ENCODE results near the gene GSN.
A peak's percentile ranks its signal among the peaks of the same experiment; 100 is the strongest.

Gene GSN

DNA sequence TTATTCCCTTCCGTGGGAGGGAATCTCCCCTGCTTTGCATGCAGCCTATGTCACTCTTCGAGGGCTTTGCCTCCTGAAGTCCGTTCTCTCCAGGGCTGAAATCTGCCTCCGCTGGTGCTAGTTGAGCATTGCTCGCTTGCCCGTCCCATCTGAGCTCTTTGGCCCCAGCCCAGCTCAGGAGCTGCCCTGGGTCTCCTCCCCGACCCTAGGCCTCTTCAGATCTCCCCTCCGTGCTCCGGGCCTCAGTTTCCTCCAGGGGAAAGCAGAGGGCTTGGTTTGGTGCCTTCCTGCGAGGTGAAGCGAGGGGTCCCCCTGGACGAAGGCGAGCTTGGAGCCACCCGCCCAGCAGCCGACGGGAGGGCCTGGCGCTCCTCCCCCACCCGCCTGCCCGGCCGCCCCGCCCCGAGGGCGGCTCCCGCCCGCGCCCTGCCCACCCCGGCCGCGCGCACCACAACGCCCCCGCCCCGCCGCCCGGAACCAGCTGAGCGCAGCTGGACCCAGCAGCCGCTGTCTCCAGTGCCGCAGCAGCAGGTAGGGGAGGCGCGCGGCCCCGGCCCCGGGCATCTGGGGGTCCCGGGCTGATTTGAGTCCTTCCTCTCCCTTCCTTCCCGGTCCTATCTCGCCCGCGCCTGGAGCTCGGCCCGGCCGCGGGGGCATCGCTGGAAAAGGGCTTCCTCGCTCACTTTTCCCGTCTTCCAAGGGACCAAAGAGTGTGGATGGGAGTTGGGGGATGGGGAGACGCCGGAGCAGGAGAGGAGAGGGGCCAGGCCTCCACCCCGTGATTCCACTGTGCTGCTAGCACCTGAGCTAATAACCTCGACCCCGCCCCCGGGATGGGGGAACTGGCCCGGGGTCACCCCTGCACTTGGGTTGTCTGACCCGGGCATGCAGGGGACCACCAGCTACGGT lies at the start of gene GSN:
Gene GSN, plus strand, starts transcription at position 474 of the 909 bp plus-strand sequence. CDS start 33,810 bp downstream, outside the sequence.
- peak; percentile 46 for DNase-seq

DNA sequence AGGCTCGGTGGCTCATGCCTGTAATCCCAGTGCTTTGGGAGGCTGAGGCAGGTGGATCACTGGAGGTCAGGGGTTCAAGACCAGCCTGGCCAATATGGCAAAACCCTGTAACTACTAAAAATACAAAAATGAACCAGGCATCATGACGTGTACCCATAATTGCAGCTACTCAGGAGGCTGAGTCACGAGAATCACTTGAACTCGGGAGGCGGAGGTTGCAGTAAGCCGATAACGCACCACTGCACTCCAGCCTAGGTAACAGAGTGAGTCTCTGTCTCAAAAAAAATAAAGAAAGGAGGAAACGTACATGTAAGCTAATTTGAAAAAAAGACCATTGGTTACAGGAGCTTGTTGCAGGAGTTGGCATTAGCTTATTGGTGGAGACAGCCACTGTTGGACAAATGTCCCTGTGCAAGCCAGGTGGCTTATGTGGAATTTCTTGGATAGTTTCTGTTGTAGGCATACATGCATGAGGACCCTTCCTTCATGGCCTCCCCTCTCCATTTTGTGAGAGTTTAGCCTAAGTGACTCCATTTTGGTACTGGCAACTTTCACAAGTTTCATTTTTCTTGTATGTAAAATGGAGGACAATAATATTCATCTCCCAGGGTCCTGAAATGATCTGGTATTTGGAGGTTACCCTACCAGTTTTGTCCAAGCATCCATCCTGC lies 49.5 kb upstream of the GSN start:
- DNase-seq: no peak

DNA sequence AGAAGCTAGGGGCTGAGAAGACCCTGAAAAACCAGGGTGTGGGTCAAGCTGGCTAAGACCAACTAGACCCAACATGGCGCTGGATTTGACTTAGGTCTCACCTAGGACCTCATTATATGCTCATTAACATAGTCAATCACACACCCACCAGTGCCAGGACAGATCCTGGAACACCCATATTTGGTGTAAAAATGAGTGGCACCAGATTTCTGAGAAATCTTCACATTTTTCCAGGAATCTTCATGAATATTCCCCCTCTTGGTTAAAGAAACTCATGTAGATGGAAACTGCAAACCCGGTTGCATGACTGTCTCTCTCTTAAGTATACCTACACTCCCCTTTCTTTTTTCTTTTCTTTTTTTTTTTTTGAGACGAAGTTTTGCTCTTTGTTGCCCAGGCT lies 48.4 kb upstream of the GSN start:
- DNase-seq: no peak

DNA sequence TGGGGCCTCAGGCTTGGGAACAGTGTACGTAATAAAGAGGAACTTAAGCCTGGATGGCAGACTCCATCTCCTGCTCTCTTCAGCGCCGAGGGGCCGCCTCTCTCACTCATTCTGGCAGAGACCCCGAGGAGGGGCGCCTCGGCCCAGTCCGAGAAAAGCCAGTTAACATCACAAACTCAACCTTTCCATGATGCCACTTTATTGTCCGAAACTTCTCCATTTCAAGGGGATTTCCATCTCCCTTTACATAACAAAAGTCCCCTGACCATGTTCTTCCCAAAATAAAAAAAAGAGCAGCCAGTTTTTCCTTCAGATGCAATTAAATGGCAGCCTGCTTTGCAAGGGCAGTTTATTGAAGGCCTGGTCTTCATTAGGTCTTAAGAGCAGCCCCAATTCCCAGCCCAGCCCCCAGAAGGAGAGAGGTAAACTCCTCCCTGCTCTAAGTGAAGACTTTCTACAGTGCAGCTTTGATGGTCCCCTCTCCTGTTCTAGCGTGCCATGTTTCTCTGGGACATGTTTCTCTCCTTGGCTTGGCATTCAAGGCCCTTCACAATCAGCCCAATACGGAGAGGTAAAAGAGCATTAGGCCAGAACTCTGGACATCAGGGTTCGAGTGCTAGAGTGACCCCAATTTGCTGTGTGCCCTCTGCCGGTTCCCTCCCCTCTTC lies 46.8 kb upstream of the GSN start:
- DNase-seq: no peak

DNA sequence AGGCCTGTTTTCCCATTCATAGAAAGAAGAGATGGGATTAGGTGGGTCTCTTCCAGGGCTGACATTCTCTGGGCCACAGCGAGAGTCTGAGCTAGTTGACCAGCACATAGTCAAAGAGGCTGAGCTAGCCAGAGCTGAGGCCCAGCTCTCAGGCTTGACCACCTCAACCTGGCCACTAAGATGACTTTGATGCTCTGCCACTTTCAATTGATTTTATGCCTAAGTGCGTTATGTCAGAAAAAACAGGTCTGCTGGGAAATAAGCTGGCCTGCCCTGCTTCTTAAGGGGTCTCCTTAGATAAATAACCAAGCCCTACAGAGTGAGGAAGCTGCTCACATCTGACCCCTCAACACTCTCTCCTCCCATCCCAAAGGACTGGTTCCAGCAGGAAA lies 46.3 kb upstream of the GSN start:
- DNase-seq: no peak

DNA sequence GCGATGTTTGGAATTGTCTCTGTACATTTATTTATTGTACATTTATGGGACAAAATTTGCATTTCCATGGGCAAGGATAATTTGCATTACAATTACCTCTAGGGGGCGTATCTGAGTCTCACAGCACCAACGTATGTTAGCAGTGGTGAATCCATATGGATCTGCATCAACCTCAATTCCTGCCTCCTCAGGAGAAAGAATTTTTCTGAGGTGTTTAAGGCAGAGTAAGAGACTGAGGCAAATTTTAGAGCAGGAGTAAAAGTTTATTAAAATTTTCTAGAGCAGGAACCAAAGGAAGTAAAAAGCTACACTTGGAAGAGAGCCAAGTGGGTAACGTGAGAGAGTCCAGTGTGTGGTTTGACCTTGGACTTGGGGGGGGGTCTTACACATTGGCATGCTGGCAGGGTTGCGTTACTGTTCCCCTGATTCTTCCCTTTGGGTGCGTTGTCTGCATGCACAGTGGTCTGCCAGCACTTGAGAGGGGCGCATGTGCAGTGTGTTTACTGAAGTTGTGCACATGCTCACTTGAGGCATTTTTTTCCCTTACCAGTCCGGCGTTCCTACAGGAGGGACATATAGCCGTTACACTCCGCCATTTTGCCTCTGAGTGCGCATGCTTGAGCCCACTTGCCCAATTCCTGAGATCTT lies 45.3 kb upstream of the GSN start:
- DNase-seq: peak; percentile 41

DNA sequence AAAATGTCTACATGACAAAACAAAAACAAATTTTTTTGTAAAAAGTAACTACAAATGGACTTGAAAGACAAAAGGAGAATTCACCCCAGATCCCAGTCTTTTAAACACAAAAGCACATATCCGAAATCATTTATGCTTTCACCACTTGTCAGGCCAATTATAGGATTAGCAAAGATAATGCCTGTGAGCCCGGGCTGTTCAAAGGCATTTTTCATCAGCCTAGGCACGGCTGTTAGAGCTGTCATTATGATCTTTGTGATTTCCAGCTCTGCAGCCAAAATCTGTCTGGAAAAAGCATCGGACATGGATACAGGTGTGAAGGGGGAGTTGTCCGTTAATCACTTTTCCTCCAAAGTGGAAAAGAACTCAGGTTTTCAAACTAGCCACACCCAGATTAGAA lies 42.7 kb upstream of the GSN start:
- no peak for DNase-seq

DNA sequence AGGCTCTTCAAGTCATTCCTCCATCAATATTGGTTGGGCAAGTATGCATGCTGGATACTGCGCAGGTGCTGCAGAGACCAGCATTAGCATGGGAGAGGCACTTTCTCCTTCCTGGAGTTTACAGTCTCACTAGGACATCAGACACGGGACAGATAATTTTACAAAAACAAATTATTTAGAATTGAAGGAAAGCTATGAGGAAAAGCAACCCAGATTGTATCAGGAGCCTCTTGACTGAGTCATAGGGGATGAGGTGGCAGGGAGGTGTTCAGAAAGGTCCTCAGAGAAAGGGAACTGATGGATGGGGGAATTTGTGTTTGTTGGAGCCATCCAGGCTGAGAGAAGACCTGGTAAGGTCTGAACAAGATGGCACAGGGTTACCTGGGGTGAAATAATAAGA lies 41.8 kb upstream of the GSN start:
- no peak for DNase-seq

DNA sequence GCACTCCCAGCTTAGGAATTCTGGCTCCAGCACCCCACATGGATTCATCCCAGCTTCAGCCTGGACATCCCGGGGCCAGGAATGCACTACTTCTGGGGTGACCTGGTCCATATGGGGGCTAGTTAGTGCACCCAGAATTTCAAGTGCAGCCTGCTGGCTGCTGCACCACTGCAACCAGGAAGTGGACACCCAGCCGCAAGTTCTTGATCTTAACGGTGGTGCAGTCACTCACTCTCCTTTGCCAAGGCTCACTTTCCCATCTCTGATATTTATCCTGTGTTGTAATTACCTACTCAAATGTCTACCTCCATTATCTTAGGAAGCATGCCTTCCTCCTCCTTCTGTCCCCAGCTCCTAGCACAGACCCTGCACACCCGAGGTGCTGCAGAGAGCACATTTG lies 40.1 kb upstream of the GSN start:
- no peak for DNase-seq

DNA sequence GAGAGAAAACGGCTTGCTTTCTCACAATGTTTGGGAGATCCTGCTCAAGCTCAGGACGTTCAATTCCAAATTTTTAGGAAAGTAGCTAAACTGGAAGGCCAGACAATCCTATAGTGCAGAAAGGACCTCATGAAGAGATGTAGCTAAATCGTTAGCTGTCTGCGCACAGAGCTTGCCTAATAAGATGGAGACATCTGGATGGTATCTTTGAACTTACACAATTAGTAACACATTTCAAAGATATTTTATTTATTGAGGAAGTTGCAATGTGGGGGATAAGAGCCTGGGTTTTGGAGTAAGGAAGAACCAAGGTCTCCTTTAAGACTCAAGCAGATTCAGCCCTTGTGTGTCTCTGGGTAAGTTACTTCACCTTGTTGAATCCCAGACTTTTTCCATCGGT lies 37.7 kb upstream of the GSN start:
- no peak for DNase-seq

DNA sequence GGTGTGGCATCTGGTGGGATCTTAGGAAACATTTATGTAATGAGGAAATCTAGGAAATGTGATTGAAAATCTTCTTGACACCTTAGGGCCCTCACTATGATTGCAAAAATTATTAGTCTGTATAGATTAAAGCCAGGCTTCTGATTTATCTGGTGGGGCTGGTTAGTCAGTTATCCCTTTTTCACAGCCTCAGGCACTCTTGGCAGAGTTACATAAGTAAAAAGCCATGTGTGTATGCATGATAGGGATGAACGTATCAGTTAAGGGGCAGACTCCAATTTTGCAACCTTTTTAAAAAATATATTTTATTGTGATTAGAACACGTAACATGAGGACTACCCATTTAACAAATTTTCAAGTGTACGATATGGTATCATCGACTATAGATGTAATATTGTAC lies 35.7 kb upstream of the GSN start:
- no peak for DNase-seq

DNA sequence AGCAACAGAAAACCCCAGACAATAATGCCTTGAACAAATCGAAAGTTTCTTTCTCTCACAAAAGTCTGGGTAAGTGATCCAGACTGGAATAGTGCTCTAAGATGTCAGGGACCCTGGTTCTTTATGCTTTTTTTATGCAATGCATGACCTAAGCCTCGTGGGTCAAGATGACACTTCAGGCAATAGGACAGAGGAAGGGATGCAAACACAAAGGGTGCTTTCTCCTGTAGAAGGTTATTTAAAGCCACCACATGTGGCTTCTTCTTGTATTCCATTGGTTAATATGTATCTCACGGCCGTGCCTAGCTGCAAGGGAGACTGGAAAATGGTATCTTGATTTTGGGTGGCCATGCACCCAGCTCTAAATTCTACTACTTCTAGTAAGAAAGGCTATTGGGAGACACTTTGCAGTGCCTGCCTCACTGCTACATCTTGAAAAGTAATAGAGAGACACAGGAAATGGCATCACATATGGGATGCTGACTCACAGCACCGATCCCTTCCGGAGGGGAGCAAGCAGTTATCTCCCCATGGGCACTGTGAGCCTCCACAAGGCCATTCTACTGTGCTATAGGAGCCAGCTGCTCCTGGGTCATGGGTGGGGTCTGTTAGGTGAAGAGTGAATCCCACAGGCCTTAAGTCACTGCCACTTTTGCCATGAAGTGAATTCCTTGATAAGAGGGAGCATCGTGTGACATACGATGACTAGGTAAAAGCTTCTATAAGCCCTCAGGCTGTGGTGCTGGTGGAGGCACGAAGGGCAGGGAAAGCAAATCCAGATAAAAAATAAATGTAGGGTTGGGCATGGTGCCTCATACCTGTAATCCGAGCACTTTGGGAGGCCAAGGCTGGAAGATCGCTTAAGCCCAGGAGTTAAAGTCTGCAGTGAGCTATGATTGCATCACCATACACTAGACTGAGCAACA lies 33.8 kb upstream of the GSN start:
- DNase-seq: no peak

DNA sequence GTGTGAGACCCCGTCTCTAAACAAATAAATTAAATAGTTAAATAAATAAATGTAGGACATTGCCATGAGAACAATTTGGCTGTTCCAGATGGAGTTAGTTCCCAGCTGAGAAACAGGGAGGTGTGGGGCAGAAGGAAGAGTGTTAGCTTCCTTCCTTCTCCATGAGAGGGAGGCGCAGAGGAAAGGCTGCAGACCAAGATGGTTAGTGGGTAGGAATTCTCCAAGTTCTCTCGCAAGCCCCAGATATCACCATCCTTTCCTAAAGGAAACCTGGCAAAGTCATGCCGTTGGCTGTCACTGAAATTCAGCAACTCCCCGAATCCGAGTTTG lies 33.2 kb upstream of the GSN start:
- DNase-seq: no peak

DNA sequence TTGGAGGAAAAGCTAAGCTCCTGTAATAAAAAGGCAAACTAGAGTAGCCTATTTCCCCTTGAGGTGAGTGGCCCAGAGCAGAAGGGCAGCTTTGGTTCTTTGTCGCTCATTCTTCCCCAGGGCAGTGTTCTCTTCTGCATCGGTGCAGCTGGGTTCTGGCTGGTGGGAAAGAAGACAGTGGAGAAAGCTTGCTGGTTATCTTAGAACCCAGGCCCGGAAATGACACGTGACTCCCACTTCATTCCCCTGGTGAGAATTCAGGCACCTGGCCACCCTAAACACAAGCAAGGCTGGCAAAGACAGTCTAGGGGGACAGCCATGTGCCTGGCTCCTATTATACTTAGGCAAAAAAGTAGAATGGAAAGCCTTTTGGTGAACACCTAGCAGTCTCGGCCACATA lies 32.5 kb upstream of the GSN start:
- no peak for DNase-seq

DNA sequence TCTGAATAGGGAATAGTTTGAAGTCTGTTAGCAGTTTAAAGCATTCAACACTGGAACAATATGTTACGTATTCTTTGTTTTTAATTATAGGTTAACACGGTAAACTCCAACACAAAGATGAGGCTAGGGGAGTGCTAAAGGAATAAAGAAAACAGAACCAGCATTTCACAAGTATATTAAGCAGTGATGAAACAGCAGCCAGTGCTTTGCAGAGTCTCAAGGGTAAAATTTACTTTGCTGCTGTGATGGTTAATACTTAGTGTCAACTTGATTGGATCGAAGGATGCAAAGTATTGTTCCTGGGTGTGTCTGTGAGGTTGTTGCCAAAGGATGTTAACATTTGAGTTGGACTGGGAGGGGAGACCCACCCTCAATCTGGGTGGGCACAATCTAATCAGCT lies 30.0 kb upstream of the GSN start:
- no peak for DNase-seq

DNA sequence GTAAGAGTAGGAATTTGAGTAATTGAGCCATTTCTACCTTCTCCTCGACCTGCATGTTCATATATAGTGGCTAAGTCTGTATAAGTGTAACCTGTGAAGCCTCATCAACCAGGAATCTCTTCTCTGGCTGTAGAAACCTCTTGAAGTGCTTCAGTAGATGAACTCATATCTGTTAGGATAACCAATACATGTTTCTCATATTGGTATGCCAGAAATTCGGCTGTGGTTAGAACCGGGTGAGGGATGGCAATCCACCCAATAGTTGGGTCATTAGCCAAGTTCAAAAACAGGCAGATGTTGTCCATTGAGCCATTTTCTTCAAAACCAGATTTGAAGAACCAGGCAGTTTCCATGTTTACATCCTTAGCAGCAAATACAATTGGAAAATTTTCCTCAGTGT lies 28.9 kb upstream of the GSN start:
- DNase-seq: no peak

DNA sequence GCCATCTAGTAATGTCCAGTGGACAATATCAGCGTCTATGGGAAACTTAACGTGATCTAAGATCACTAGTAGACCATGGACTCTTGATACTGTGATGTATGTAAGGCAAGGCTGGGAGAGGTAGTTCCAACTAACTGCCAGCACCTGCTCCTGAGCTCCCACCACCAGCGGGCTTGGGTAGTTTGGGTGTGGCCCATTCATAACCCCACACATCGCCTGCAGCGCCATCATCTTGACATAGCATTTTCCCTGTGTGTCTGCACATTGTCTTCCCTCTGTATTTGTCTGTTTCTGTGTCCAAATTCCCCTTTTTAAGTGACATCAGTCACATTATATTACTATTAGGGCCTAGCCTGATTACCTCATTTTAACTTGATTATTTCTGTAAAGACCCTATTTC lies 28.1 kb upstream of the GSN start:
- DNase-seq: no peak

DNA sequence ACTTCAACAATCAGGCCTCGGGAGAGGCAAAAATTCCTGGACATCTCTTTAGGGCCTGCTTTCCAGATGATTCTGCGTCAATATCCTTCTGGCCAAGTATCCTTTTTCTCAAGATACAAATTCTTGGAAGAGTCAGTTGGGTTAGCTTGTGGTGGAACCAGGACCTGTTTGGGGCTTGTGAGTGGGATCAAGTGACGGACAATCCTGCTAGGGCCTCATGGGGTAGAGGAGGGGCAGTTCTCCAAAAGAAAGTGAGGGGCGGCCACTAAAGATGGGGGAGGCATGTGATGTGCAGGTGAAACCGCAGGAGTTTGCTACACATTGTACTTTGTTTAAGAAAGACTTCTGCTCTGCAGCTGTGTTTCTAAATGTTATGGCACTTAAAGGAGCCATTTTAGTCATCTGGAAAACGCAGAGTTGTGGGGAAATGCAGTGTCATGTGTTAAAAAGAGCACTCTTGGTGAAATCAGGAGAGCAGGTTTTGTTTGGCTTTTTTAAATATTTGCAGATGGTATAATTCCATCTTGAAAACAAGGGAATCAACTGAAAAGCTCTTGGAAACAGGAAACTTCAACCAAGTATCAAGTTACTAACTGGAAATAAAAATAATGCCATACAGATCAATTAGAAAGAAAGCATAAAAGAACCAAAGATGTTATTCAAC lies 27.4 kb upstream of the GSN start:
- no peak for DNase-seq

DNA sequence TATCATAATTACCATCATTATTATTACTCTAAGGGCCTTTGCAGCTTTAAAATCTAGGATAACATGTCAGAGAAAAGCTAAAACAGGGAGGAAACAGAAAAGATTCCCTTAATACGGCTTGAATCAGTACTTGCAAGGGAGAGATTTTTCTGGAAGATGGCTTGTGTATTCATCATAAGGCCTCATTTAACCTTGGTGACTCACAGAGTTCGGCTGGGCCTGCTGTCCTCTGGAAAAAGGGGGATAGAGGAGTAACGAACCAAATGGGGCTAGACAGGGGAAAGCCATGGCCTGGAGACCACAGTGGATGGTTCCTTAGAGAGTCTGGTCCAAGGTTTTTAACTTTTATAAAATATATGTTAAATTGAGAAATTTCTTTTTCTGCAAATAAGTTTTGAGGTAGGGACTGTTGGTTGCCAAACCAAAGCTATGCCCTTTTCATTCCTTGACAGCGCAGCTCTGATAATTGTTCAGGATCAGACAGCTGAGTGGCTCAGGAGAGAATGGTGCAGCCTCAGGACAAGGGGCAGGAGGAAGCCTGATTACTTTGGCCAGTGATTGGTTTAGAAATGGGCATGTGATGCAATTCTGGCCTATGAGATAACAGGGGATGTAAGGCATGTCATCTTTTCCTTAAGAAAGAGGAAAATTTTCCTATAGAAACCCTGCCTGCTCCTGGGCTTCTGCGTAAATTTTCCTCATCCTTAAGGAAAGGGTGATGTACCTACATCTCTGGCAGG lies 25.6 kb upstream of the GSN start:
- DNase-seq: no peak

DNA sequence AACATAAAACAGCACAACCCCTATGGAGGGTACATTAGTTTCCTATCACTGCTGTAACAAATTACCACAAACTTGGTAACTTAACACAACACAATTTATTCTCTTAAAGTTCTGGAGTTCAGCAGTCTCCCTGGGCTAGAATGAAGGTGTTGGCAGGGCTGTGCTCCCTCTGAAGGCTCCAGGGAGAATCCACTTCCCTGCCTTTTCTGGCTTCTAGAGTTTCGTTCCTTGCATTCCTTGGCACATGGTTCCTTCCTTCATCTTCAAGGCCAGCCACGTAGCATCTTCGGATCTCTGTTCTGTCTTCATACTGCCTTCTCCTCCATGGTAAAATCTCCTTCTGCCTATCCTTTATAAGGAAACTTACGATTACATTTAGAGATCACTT lies 25.0 kb upstream of the GSN start:
- no peak for DNase-seq
